GM19193 (cell line): ENCODE data around the gene CMTR2.

Experiments used
- POLR2A ChIP-seq: IDR thresholded peaks from 4 replicates; pipeline ENCODE4 v1.6.1; 2011; ENCODE audit not compliant: insufficient read depth, insufficient read length; ENCODE audit errors: extremely low read depth

Gene CMTR2, protein sequence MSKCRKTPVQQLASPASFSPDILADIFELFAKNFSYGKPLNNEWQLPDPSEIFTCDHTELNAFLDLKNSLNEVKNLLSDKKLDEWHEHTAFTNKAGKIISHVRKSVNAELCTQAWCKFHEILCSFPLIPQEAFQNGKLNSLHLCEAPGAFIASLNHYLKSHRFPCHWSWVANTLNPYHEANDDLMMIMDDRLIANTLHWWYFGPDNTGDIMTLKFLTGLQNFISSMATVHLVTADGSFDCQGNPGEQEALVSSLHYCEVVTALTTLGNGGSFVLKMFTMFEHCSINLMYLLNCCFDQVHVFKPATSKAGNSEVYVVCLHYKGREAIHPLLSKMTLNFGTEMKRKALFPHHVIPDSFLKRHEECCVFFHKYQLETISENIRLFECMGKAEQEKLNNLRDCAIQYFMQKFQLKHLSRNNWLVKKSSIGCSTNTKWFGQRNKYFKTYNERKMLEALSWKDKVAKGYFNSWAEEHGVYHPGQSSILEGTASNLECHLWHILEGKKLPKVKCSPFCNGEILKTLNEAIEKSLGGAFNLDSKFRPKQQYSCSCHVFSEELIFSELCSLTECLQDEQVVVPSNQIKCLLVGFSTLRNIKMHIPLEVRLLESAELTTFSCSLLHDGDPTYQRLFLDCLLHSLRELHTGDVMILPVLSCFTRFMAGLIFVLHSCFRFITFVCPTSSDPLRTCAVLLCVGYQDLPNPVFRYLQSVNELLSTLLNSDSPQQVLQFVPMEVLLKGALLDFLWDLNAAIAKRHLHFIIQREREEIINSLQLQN

DNA sequence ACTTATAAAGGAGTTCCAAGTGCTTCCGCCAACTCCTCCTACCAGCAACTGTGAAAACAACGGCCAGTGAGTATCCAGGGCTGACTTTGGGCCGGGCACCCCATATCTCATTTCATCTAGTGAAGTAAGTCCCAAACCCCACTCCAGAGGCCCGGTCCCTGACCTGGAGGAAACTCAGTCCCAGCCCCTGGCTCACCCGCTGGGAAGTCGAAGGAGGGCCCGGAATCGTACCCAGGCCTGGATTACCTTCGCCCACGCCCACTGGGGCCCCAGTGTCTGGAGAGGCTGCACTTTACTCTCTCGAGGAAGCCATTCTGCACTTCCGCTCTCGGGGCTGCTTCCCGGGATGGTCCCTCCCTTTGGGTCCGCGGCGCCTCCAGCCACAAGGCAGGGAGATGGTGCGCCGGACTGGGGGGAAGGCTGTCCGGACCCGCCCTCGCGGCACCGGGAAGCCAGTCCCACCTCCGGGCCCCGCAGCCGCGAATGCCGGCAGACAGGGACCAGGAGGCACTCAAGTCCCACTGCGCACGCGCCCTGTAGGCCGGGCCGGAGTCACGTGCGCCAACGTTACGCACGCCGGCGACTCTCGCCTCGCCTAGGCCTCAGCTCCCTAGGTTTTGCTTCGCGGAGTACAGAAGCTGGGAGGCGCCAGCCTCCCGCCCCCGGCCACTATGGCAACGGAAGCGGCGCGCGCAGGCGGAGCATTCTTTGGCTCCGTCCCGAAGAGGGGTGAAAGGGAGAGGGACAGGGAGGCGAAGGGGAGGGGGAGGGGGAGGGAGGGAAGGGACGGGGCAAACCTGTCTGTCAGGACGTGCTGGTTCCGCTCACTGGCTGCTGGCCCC lies at the start of gene CMTR2:
TSS of gene CMTR2 (minus strand) at position 513 of the 842 bp plus-strand sequence. CDS start 3,482 bp downstream, outside the sequence.
- peak; percentile 97 for TF ChIP-seq POLR2A

GRCh38 chr16:71338632-71339031 lies 49.4 kb upstream of the CMTR2 start:
- TF ChIP-seq POLR2A = no peak

- no peak for TF ChIP-seq POLR2A
Measured at GRCh38 chr16:71338193-71338592, 49.0 kb upstream of the CMTR2 start.

DNA sequence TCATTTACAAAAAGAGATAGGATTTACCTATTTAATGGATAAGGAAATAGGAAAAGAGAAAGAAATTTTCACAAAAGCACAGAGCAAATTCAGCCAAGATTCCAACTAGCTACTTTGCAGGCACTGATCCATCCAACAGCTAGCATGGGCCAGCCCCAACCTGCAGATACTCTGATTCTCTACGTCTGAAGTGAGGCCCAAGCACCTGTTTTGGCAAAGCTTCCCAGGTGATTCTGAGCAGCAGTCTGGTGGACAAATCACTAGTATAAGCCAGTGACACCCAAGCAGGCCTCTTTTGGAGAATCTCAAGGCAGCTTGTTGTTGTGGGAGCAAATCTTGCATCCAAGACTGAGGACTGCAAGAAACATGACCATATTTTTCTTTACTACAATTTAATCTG lies 48.4 kb upstream of the CMTR2 start:
- no peak for TF ChIP-seq POLR2A

- TF ChIP-seq POLR2A = no peak
Measured at GRCh38 chr16:71328151-71328550, 38.9 kb upstream of the CMTR2 start.

DNA sequence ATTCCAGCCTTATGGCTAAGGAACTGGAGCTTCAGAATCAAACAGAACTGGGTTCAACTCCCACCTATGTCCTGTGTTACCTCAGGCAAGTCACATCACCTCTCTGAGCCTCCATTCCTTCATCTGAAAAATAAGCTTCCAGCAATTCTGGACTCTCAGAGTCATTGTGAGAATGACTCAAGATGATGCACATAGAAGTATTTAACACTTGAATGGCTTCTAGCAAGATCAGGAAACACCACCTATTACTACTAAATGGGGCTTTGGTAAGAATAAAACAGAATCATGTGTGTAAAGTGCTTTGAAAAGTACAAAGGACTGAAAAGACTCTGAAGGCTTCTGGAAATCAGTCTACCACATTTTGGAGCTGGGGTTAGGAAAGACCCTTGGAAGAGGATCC lies 38.5 kb upstream of the CMTR2 start:
- TF ChIP-seq POLR2A = no peak

DNA sequence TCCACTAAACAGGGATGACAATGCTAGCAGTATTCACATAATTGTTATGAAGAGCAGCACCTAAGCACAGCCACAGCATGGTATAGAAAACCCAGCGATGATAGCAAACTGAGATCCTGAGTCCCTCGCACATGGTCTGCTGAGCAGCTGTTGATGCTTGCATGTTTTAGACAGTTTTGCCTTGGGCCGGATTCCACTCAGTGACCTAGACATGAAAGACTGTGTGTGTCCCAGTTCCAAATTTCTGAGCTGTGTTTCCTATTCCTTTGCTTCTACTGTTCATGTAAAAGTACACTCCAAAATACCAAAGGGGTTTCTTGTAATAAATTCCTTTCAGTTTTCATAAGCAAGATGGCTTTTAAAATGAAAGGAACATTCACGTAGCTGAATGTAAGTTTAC lies 30.8 kb upstream of the CMTR2 start:
- no peak for TF ChIP-seq POLR2A

DNA sequence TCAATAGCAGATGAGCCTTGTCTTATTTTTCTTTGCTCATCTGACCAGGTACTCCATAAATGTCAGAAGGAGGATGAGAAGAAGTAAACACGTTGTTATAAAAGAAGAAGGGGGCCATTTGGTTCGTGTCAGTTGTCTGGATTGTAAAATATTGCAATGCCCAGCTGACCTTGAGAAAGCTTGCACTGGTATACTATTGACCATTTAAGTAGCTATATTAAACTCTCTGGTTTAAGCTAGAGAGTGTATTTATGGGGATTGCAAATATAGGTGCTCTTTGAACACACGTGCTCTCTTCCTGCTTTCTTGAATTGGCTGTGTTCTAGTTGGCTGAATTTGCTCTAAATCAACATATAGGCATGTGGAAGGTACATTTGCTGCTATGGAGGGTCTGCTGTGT lies 26.1 kb upstream of the CMTR2 start:
- no peak for TF ChIP-seq POLR2A

DNA sequence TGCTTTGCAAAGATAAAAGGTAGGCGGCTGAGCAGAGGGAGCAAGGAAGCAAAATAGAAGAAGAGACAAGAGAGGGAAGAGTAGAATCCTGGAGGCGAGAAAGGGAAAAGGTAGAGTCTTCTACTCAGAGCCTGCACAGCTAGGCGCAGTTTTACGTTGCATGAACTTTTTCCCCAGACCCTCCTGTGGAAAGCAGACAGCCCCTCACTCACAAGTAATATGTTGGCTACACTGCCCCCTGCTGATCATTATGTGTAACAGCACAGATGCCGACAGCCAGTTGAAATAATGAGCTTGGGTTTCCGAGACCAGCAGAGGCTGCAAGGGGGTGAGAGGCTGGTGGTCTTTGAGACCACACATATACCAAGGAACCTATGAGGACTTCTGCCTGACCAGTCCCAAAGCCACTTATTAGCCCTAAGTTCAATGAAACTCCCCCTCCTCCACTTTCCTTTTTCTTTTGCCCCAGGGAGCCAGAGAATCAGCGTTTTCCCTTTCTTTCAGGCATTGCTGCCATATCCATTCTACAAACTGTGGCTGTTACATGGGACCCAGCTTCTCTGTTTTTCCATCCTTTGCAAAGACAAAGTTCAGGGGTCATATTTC lies 22.5 kb upstream of the CMTR2 start:
- TF ChIP-seq POLR2A = no peak

DNA sequence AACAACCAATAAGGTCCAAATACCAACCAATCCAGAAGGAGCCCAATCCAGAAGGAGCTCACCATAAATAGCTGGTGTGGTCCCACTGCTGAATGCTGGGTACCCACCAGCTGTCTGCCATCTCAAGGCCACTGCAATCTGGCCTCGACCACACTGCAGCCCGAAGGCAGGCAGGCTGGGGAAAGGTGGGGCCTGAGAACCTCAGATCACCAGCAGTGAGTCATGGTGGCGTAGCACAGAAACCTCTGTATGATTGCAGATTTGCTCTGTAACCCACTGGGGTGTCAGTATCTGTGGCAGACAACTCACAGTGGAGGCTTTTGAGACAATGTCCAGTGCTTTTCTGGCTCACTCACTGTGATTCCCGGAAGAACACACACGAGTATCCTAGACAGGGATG lies 14.7 kb upstream of the CMTR2 start:
- TF ChIP-seq POLR2A = no peak

DNA sequence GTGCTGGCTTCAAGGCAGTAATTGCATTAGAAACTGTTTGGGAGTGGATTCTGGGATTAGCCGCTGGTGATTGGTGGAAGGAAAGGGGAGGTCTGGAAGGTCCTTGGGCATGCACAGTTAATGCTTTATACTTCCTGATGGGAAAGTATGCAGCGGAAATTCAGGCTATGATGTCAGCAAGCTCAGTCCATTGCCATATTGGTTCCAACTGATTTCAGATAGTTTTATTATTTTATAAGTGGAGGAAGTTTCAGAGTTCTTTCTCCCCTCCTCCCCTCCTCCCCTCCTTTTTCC lies 8.1 kb upstream of the CMTR2 start:
- TF ChIP-seq POLR2A = no peak

DNA sequence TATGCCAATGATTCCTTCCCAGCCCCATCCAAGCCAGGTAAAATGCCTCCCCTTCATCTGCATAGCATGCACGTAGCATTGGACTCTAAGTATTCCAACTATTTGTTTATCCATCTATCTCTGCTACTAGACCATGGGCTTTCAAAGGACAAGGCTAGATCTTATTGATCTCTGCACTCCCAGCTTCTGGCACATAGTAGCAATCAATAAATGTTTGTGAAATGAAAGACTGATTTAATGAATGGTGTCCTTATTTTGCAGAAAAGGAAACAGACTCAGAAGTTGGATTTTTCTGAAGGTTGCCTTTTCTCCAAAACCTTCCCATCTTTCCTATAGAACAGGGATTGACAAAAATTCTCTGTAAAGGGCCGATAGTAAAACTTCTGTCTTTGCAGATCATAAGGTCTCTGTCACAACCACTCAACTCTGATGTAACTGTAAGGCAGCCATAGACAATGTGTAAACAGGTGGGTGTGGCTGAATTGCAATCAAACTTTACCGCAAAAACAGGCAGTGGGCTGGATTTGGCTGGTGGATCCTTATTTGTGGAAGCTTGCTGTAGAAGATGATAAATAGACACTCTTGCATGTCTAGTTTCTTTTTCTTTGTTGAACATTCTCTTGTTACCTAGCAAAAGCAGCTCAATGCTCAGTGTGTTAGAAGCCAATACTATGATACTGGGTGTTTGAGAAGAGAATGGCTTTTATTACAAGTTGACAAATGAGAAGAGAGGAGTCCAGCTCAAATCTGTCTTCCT lies 7.6 kb upstream of the CMTR2 start:
- no peak for TF ChIP-seq POLR2A

DNA sequence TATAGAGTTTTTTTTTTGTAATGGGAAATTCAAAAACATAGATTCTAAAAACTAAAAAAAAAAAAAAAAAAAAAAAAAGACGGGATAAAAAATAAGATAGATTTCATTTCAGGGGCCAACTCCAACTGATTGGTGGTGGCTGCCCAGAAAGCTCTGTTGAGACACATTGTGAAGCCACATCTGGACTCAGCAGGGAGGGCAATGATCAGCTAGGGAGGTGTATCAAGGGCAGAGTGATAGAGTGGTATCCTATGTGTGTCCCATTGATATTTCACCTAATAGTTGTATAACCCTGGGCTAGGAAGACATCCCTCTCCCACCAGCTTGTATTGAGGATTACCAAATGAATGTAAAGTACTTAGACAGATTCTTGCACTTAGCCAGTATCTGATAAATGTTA lies 6.7 kb upstream of the CMTR2 start:
- TF ChIP-seq POLR2A = no peak

- TF ChIP-seq POLR2A = no peak
Measured at GRCh38 chr16:71293919-71294318, 4.7 kb upstream of the CMTR2 start.
